HTR-8/SVneo (cell line): ENCODE results near the gene GAPDHS.

Experiments
- DNase-seq: peaks from one replicate; pipeline ENCODE4 v3.0.0; 2011; ENCODE audit warnings: low spot score, mixed read lengths; ENCODE audit not compliant: insufficient read length
- FAIRE-seq: peaks from 2 replicates; lab custom pipeline; 2011; peaks lifted over from hg19 to GRCh38; lab: Jason Lieb, UNC

The GAPDHS gene

GRCh38 chr19:35533822-35534392 is 651 bp downstream of the GAPDHS start:
- FAIRE-seq (no peak), DNase-seq (no peak)

DNA sequence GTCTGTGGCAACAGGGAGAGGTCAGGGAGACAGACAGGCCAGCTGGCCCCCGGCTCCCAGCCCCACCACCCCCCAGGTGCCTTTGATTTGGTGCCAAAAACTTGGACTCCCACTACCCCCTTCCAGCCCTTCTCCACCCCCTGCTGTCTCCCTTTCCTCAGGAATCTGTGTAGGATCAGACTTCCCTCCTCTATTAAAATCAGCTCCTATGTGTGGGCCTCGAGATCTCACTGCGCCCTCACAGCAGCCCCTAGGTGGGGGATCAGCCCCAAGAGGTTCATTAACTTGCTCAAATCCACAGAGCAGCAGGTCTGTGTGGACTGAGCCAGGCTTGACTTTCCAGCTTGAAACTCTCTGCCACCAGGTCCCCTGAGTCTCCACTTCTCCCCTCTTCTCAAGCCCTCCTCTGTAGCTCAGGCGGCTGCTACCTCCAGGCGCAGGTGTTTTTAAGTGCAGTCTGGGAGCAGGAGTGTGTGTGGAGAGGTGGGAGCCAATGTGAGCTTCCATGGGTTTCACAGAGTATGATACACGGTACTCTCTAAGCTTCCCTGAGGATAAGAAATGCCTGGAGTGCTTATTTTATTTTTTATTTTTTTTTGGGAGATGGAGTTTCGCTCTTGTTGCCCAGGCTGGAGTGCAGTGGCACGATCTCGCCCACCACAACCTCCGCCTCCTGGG is 1.7 kb downstream of the GAPDHS start:
- FAIRE-seq (no peak), DNase-seq (no peak)

DNA sequence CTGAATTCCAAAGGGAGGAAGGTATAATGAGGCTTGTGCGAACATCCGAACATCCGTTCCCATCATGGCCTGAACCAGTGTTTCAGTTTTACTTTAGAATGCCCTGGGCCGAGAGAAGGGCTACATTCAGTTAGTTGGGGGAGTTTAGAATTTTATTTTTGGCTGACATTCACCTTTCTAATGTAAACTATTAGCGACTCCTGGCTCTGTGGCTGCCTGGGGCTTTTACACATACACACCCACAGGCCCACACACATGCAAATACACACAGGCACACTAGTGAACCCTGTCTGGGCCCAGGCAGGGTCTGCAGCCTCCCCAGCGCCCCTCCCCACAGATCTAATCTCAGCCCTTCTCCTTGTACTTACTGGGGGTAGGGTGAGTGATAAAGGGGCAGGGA is 6.1 kb downstream of the GAPDHS start:
- FAIRE-seq (no peak), DNase-seq (no peak)

GRCh38 chr19:35539850-35540249 is 6.6 kb downstream of the GAPDHS start:
- FAIRE-seq, result no peak
- no peak for DNase-seq

GRCh38 chr19:35540356-35540927 is 7.2 kb downstream of the GAPDHS start:
- FAIRE-seq (peak; percentile 9), DNase-seq (no peak)

DNA sequence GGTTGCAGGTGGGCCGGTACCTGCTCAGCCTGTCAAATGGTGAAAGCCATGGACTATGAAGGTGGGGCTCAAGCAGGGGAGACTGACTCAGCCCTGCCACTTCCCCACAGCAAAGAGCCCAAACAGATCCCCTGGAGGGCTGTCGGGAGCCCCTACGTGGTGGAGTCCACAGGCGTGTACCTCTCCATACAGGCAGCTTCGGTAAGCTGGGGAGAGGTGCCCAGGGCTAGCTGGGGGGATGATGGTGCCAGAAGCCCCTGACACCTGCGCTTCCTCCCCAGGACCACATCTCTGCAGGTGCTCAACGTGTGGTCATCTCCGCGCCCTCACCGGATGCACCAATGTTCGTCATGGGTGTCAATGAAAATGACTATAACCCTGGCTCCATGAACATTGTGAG is 9.0 kb downstream of the GAPDHS start:
- FAIRE-seq, result no peak

GRCh38 chr19:35543280-35544109 is 10.2 kb downstream of the GAPDHS start:
- DNase-seq (no peak), FAIRE-seq (no peak)

More for the DNA sequence above, 9.0 kb downstream of the GAPDHS start:
- no peak for DNase-seq

DNA sequence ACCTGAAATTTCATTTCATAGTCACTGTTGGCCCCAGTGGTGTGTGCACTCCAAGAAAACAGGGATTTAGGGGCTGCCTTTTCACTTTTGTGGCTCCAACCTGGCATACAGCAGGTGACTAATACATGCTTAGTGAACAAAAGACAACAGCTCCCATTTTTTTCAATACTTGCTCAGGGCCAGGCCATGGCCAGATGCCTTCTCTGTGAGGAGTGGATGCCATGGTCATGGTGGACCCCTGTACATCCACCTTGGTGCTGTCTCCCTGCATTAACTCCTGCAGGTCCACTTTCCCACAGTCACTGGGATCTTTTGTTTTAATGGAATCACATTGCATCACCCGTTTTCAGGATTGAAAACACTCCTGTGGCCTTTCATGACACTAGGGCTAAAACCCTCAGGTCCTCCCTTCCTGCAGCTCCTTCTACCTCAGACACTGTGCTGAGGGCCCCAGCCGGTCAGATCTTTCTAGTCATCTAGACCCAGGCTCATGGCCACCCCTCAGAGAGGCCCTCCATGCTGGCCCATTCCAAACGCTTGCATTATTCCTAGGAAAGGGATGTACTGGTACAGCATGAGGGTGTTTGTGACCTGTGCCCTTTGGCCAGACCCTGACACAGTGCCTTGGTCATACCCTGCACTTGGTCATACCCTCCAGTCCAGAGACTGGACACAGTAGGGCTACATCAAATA is 11.0 kb downstream of the GAPDHS start:
- no peak for DNase-seq
- FAIRE-seq, result no peak

GRCh38 chr19:35545001-35545854 is 12.0 kb downstream of the GAPDHS start, which contains the start of gene TMEM147:
TMEM147 (plus strand) TSS chr19:35545626; CDS start chr19:35545740, 114 bp downstream.
- FAIRE-seq (peak; percentile 65), DNase-seq (peak; percentile 98)

DNA sequence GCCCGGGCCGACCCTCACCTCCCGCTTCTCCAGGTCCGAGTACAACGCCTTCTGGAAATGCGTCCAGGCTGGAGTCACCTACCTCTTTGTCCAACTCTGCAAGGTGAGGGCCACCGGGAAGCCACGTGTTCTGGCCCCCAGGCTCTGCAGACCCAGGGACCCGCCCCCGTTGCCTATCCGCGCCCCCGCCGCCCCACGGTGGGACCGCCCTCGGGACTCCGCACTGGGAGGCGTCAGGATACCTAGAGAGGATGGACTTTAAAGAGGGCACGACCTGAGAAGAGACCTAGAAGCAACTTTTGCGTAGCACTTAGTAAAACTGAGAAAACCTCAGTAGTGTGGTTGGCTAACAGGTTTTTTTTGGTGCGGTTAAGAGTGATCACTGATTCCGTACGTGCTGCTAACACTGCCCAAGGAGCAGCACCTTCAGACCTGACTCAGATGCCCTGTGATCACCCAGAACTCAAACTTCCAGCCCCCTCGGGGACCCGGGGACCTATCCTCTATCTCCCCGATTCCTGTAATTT is 12.7 kb downstream of the GAPDHS start:
- peak; percentile 35 for DNase-seq
- no peak for FAIRE-seq

GRCh38 chr19:35546532-35546931 is 13.3 kb downstream of the GAPDHS start:
- no peak for FAIRE-seq

GRCh38 chr19:35549174-35549788 is 16.0 kb downstream of the GAPDHS start:
- DNase-seq (peak; percentile 77), FAIRE-seq (no peak)

More at GRCh38 chr19:35546532-35546931, 13.3 kb downstream of the GAPDHS start:
- no peak for DNase-seq

DNA sequence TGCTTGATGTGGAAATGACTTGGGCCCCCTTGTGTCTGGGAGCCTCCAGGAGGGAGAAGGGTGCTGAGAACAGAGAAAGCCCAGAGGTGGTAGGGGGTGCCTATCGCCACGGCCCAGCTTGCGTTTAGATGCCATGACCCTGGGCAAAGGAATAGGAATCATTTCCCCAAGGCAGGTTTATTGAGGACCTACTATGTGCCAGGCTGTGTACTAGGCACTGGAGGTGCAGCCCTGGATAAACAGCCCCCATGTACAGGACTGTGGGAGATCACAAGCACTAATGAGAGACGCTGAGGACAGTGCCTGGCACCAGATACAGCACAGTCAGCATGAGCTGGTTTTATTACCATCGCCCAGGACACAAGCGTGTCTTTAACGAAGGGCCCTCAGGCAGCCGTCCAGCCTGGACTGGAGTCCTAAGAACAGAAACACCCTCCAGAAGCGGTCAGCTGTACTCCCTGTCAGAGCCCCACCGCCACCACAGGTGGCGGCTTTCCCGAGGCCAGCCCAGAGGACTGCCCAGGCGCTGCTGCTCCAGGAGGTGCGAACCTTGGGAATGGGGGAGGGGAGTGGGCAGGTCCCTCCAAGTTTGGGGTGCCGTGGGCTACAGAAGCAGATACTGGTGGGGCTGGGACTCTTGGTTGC is 16.7 kb downstream of the GAPDHS start:
- FAIRE-seq (no peak), DNase-seq (no peak)

DNA sequence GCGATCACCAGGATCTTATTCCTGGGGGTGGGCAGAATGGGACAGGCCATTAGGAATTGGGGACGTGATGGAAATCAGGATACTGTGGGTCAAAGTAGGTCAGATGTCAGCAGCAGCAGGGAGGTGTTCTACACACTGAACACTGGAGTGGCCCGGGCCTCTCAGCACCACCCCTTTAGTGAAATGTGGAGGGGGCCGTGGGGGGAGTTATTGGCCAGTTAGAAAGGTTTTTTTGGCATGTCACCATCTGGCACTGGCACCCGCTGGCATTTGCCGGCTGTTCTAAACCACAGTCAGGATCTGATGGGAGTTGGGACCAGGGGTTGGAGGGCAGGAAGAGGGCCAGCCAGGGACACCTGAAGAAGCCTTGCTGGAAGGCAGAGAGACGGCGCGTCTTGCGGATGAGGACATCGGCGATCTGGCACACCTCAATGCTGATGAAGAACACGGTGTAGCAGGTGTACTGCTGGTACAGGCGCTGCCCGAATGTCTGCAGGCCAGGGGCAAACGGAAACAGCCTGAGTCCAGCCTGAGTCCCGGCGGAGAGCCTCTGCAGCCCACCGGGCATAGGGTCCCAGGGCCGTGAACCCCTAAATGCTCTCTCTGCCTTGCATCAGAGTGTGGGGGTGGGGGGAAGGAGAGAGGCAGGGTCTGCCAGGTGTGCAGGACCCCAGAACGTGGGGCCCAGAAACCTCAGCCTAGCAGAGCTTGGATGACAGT is 18.0 kb downstream of the GAPDHS start:
- no peak for FAIRE-seq
- no peak for DNase-seq

DNA sequence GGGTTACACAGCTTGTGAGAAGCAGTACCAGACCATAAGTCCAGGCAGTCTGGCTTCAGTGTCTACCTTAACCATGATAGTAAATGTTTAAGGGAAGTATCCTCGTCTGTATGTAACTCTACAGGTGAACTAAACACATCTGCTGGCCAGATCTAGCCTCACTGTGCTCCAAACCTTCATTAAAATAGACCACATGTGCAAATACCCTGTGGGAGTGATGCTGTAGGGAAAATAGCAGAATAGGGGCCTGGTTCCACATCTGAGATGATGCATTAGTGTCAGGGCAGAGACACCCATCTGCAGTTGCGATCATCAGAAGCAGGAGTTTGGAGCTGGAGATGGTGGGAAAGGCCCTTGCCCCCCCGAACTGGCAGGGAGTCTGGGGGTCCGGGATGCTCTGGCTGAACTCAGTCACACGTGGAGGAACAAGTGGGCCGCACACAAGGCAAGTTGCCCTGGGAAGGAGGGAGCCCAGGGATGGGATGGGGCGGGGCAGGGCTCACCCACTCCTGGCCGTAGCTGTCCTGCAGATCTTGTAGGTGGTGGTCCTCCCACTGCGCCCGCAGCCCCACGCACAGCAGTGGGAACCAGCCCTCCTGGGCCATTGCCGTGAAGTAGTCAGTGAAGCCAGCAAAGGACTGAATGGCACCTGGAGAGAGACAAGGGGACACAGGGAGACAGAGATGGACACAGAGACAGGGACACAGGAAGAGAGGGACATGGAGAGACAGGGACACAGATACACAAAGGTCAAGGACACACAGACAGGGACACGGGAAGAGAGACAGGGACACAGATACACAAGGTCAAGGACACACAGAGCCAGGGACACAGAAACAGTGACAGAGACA is 19.5 kb downstream of the GAPDHS start:
- FAIRE-seq, result no peak
- no peak for DNase-seq

DNA sequence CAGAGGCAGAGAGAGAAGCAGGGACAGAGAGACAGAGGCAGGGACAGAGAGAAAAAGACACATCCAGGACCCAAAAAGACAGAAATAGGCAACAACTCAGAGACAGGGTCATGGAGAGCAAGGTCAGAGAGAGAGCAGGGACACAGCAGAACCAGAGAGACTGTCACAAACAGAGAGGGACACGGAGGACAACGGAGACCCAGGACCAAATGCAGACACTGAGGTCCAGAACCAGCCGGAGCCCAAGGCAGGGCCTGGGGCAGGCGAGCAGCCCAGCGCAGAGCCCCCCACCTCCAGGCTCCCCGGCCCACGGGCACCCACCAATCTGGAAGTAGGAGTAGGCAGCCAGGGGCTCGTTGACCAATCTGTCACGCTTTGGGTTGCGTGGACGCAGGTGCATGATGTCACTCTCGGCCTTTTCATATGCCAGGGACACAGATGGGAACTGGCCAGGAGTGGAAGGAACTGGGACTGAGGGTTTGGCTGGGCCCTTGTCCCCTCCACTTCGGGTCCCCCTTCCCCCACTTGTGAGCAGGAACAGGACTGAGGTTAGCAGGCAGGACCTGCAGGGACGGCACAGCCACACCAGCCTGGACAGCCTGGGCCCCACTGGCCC is 20.2 kb downstream of the GAPDHS start:
- DNase-seq (no peak), FAIRE-seq (no peak)
